ENCODE results near the gene TRIM25. TPM values are rescaled to one million over a fixed set of nuclear protein-coding genes. Genes with fewer than 3 reads are reported as not detected.
"Not testable (repeated sequence)": the region's sequence is repeated elsewhere in the genome, so short reads cannot be mapped to it uniquely, and the experiment has no call there.

Gene TRIM25
- total RNA-seq, 1 donor from 2014 or later, result 35.5 TPM

- no peak for TF ChIP-seq CTCF (IDR thresholded peaks at IDR 0.05; ENCODE audit: insufficient read depth, low read length, severe bottlenecking)
- Histone ChIP-seq H3K36me3 (ENCODE audit: control insufficient read depth, insufficient read depth, low read length) (peaks cover 9% of the 10 kb centered on the region), H3K27me3 (ENCODE audit: control insufficient read depth, insufficient read depth, low read length) (no peaks in the 10 kb centered on the region), H3K4me3 (ENCODE audit: low read depth, low read length) (no peak overlapping the region)
- peak; percentile 33 for DNase-seq (ENCODE audit: low read depth)
- no peak for FAIRE-seq
These were observed 33.9 kb upstream of the TRIM25 start for GRCh38 chr17:56947741-56948140.

- no peak for DNase-seq (ENCODE audit: low read depth)
- FAIRE-seq, result no peak
- TF ChIP-seq CTCF (IDR thresholded peaks at IDR 0.05; ENCODE audit: insufficient read depth, low read length, severe bottlenecking), result no peak
- Histone ChIP-seq H3K4me3 (ENCODE audit: low read depth, low read length) (no peak overlapping the region), H3K27me3 (ENCODE audit: control insufficient read depth, insufficient read depth, low read length) (no peaks in the 10 kb centered on the region), H3K36me3 (ENCODE audit: control insufficient read depth, insufficient read depth, low read length) (peaks cover 12% of the 10 kb centered on the region)
These were observed 32.2 kb upstream of the TRIM25 start for GRCh38 chr17:56945938-56946505.

DNA sequence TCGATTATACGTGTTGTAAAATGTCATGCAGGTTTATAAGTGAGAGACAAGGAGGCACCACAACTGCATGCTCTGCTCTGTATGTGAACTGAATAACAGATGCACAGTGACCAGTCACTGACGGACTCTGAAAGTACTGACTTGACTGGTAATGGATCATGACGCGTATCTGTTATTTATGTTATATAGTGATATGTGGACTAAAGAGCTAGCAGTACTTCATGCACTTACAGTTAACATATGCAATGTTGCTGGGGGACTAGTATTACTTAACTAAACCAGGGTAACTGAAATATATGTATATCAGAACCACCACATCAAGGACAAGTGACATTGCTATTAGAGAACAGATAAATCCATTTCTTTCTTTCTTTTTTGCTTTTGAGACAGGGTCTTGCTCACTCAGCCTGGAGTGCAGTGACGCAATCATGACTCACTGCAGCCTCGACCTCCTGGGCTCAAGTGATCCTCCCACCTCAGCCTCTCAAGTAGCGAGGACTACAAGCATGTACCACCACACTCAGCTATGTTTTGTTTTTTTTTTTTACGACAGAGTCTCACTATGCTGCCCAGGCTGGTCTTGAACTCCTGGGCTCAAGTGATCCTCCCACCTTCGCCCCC, 29.8 kb upstream of the TRIM25 start:
- no peak for DNase-seq (ENCODE audit: low read depth)
- peaks cover 6% of the 10 kb centered on the region for H3K36me3 ChIP-seq (ENCODE audit: control insufficient read depth, insufficient read depth, low read length)
- no peak for FAIRE-seq
- no peaks in the 10 kb centered on the region for H3K27me3 ChIP-seq (ENCODE audit: control insufficient read depth, insufficient read depth, low read length)
- no peak for TF ChIP-seq CTCF (IDR thresholded peaks at IDR 0.05; ENCODE audit: insufficient read depth, low read length, severe bottlenecking)
- no peak overlapping the region for H3K4me3 ChIP-seq (ENCODE audit: low read depth, low read length)

DNA sequence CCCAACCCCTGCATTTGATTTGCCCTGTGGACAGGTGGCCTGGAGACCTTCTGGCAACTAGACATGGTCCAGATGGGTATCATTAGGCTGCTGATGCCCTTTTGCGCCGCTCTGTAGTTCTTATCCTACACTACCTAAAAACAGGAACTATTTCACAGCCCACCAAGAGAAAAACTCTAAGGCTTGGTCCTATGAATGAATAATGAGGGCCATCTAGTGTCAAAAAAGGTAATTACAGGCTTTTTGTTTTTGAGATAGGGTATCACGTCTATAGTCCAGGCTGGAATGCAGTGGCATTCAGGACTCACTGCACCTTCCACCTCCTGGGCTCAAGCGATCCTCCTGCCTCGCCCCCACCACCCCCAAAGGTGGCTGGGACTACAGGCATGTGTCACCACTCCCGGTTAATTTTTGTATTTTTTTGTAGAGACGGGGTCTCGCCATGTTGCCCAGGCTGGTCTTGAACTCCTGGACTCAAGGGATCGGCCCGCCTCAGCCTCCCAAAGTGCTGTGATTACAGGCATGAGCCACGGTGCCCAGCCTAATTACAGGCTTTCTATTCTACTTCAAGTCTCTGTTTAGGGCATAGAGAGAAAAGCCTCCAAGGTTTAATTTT, 26.1 kb upstream of the TRIM25 start:
- FAIRE-seq, result no peak

DNA sequence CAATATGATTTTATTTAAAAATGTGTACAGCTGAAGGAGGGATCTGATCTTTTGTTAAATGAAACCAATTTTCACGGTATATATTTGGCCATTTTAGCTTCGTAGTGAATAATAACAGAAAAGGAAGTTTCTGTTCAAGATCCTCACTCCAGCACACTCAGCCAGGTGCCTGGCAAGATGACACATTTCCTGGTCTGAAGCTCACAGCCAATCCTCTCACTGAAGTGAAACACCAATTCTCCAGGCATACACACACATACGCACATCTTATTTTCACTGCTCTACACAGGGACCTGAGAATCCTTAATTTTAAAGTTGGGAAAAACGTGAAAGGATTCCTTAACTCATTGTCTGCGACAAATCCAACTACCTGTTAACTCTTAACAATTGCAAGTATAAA, 24.4 kb upstream of the TRIM25 start:
- not testable (repeated sequence) for H3K36me3 ChIP-seq (ENCODE audit: control insufficient read depth, insufficient read depth, low read length); H3K4me3 ChIP-seq (ENCODE audit: low read depth, low read length); FAIRE-seq; H3K27me3 ChIP-seq (ENCODE audit: control insufficient read depth, insufficient read depth, low read length)
- peak; percentile 52 for DNase-seq (ENCODE audit: low read depth)

More for the DNA sequence above, 26.1 kb upstream of the TRIM25 start:
- TF ChIP-seq CTCF (IDR thresholded peaks at IDR 0.05; ENCODE audit: insufficient read depth, low read length, severe bottlenecking), result peak; percentile 61
- DNase-seq (ENCODE audit: low read depth), result peak; percentile 45
- H3K27me3 ChIP-seq (ENCODE audit: control insufficient read depth, insufficient read depth, low read length), result no peaks in the 10 kb centered on the region
- no peak overlapping the region for H3K4me3 ChIP-seq (ENCODE audit: low read depth, low read length)
- peaks cover 5% of the 10 kb centered on the region for H3K36me3 ChIP-seq (ENCODE audit: control insufficient read depth, insufficient read depth, low read length)

DNA sequence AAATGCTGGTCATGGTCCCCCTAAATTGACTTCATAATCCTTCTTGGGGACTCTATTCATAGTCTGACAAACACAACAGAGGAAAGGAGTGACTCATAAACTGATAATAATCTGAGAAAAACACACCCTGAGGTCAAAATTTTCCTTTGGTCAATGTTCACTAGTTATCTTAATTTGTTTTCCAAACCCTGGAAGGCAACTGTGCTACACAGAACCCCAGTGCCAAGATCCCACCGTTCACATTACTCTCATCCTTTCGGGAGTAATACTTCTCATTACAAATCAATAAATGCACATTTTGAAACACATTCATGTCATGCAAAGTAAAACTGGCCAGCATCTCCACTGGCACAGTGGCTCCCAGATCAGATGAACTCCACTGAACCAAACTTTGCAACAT, 23.8 kb upstream of the TRIM25 start:
- Histone ChIP-seq H3K4me3 (ENCODE audit: low read depth, low read length) (no peak overlapping the region), H3K27me3 (ENCODE audit: control insufficient read depth, insufficient read depth, low read length) (no peaks in the 10 kb centered on the region), H3K36me3 (ENCODE audit: control insufficient read depth, insufficient read depth, low read length) (peaks cover 3% of the 10 kb centered on the region)
- TF ChIP-seq CTCF (IDR thresholded peaks at IDR 0.05; ENCODE audit: insufficient read depth, low read length, severe bottlenecking), result no peak
- peak; percentile 21 for DNase-seq (ENCODE audit: low read depth)
- FAIRE-seq, result no peak

Data from bronchial epithelial cell (primary cell).